OCI-LY7 (cell line): ENCODE measurements around the gene SULT6B1.

ENCODE experiments used
- EZH2phosphoT487 ChIP-seq: fragments of 200-600 bp; sonication (generic); IDR thresholded peaks from 2 replicates; pipeline ENCODE4 v1.6.1; 2018; ENCODE audit warnings: low read depth, borderline replicate concordance, mild to moderate bottlenecking, mixed run types, antibody characterized with exemption, low read length, moderate library complexity, mixed read lengths
- TF ChIP-seq, protein P1 (sequence below): fragments of 200-600 bp; sonication (generic); conservative IDR thresholded peaks from 2 replicates; pipeline ENCODE4 v1.5.1; 2014; ENCODE audit warnings: mild to moderate bottlenecking, antibody characterized with exemption, low read length, moderate library complexity, mixed read lengths

DNA sequence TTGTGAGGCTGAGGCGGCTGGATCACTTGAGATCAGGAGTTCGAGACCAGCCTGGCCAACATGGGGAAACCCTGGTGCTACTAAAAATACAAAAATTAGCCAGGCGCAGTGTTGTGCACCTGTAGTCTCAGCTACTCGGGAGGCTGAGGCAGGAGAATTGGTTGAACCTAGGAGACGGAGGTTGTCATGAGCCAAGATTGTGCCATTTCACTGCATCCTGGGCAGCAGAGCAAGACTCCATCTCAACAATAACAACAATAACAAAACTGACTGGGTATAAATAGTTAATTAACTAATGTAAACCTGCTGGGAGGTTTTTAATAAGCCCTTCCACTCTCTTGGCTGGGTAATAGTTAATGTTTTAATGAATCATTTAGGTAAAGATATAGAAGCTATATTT lies 7.8 kb downstream of the SULT6B1 start:
- TF ChIP-seq, protein P1, sequence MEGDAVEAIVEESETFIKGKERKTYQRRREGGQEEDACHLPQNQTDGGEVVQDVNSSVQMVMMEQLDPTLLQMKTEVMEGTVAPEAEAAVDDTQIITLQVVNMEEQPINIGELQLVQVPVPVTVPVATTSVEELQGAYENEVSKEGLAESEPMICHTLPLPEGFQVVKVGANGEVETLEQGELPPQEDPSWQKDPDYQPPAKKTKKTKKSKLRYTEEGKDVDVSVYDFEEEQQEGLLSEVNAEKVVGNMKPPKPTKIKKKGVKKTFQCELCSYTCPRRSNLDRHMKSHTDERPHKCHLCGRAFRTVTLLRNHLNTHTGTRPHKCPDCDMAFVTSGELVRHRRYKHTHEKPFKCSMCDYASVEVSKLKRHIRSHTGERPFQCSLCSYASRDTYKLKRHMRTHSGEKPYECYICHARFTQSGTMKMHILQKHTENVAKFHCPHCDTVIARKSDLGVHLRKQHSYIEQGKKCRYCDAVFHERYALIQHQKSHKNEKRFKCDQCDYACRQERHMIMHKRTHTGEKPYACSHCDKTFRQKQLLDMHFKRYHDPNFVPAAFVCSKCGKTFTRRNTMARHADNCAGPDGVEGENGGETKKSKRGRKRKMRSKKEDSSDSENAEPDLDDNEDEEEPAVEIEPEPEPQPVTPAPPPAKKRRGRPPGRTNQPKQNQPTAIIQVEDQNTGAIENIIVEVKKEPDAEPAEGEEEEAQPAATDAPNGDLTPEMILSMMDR = no peak; the same call in 1 of the 2 replicates
- TF ChIP-seq EZH2phosphoT487 = no peak
